Hematopoietic multipotent progenitor cell treated with erythropoietin and hydrocortisone succinate and interleukin-3 and kit ligand, for 17 days (in vitro differentiated cells): ENCODE data around the gene C18orf32.
"Not testable (repeated sequence)": the region's sequence is repeated elsewhere in the genome, so short reads cannot be mapped to it uniquely, and the experiment has no call there.

Source experiments
- DNase-seq: peaks from one replicate; pipeline ENCODE4 v3.0.0-alpha.2; 2015; ENCODE audit warnings: low spot score

The C18orf32 gene

GRCh38 chr18:49486953-49487710 lies at the start of gene C18orf32:
C18orf32 (minus strand) TSS chr18:49487234; CDS start chr18:49483748, 3,486 bp downstream.
- peak; percentile 75 for DNase-seq

- no peak for DNase-seq
Observed at GRCh38 chr18:49534846-49535601, 48.0 kb upstream of the C18orf32 start.

GRCh38 chr18:49531678-49532153 lies 44.7 kb upstream of the C18orf32 start:
- no peak for DNase-seq

- no peak for DNase-seq
Observed at GRCh38 chr18:49529596-49529995, 42.6 kb upstream of the C18orf32 start.

GRCh38 chr18:49527631-49528327 lies 40.7 kb upstream of the C18orf32 start:
- no peak for DNase-seq

- DNase-seq, result no peak
Observed at GRCh38 chr18:49525981-49526380, 38.9 kb upstream of the C18orf32 start.

GRCh38 chr18:49524951-49525350 lies 37.9 kb upstream of the C18orf32 start:
- DNase-seq, result no peak

GRCh38 chr18:49524349-49524748 lies 37.3 kb upstream of the C18orf32 start:
- no peak for DNase-seq

- not testable (repeated sequence) for DNase-seq
Observed at GRCh38 chr18:49523580-49524093, 36.6 kb upstream of the C18orf32 start.

GRCh38 chr18:49521216-49521835 lies 34.3 kb upstream of the C18orf32 start:
- no peak for DNase-seq

GRCh38 chr18:49520661-49521145 lies 33.7 kb upstream of the C18orf32 start:
- no peak for DNase-seq

GRCh38 chr18:49519101-49519971 lies 32.3 kb upstream of the C18orf32 start:
- no peak for DNase-seq

- no peak for DNase-seq
Observed at GRCh38 chr18:49517483-49517882, 30.4 kb upstream of the C18orf32 start.

GRCh38 chr18:49515516-49515915 lies 28.5 kb upstream of the C18orf32 start:
- no peak for DNase-seq

GRCh38 chr18:49515003-49515402 lies 28.0 kb upstream of the C18orf32 start:
- DNase-seq, result not testable (repeated sequence)

- DNase-seq, result no peak
Observed at GRCh38 chr18:49514577-49514976, 27.5 kb upstream of the C18orf32 start.

- not testable (repeated sequence) for DNase-seq
Observed at GRCh38 chr18:49512876-49513275, 25.8 kb upstream of the C18orf32 start.

- peak; percentile 41 for DNase-seq
Observed at GRCh38 chr18:49510393-49511115, 23.5 kb upstream of the C18orf32 start.

GRCh38 chr18:49506438-49506837 lies 19.4 kb upstream of the C18orf32 start:
- not testable (repeated sequence) for DNase-seq

- DNase-seq, result no peak
Observed at GRCh38 chr18:49503931-49504330, 16.9 kb upstream of the C18orf32 start.
